OCI-LY3 (cell line): Measurements from ENCODE around the gene CXCL1.

ENCODE experiments used
- H2AFZ ChIP-seq: fragments of 200-600, 300-600 bp; shearing (Covaris generic); 2 replicates; pipeline ENCODE4 v1.6.0; 2014; ENCODE audit warnings: antibody characterized with exemption, low read depth, low read length
- H3K27ac ChIP-seq: fragments of 200-600, 300-600 bp; sonication (generic); 2 replicates; pipeline ENCODE4 v1.5.1; 2014; ENCODE audit warnings: mild to moderate bottlenecking, low read length, moderate library complexity, mixed read lengths
- H3K27me3 ChIP-seq: fragments of 200-600, 300-600 bp; sonication (generic); 2 replicates; pipeline ENCODE4 v1.6.1; 2014; ENCODE audit warnings: low read depth, low read length, mixed read lengths
- H3K36me3 ChIP-seq: fragments of 200-600, 300-600 bp; sonication (generic); replicated peaks from 2 replicates; pipeline ENCODE3; 2014; ENCODE audit warnings: low read depth, low read length, mixed read lengths
- H3K4me1 ChIP-seq: fragments of 300-600, 200-600 bp; sonication (generic); 2 replicates; pipeline ENCODE4 v1.6.1; 2014; ENCODE audit warnings: low read length, mixed read lengths
- H3K4me2 ChIP-seq: fragments of 200-600, 300-600 bp; sonication (generic); 2 replicates; pipeline ENCODE4 v1.6.1; 2014; ENCODE audit warnings: low read length, mixed read lengths
- H3K4me3 ChIP-seq: fragments of 300-600, 200-600 bp; sonication (generic); 2 replicates; pipeline ENCODE4 v1.5.1; 2014; ENCODE audit warnings: antibody characterized with exemption, mild to moderate bottlenecking, low read length, moderate library complexity
- H3K79me2 ChIP-seq: fragments of 300-600, 200-600 bp; shearing (Covaris generic); 2 replicates; pipeline ENCODE4 v1.6.1; 2014; ENCODE audit warnings: mild to moderate bottlenecking, low read length, mixed read lengths
- H3K9ac ChIP-seq: fragments of 300-600, 200-600 bp; shearing (Covaris generic); 2 replicates; pipeline ENCODE4 v1.6.0; 2014; ENCODE audit warnings: mild to moderate bottlenecking, low read length, moderate library complexity
- H3K9me3 ChIP-seq: fragments of 200-600, 300-600 bp; shearing (Covaris generic); 2 replicates; pipeline ENCODE4 v1.6.1; 2014; ENCODE audit warnings: low read length, mixed read lengths; ENCODE audit not compliant: insufficient read depth
- H4K20me1 ChIP-seq: fragments of 200-600, 300-600 bp; sonication (generic); 2 replicates; pipeline ENCODE4 v1.6.1; 2016; ENCODE audit warnings: low read length, mixed read lengths; ENCODE audit not compliant: insufficient read depth
- CTCF ChIP-seq: fragments of 200-600, 300-600 bp; sonication (generic); IDR thresholded peaks from 2 replicates; pipeline ENCODE4 v1.5.1; 2014; ENCODE audit warnings: antibody characterized with exemption, low read length, low read depth
- EZH2phosphoT487 ChIP-seq: fragments of 200-600 bp; shearing (Covaris generic); IDR thresholded peaks from 2 replicates; pipeline ENCODE4 v1.6.1; 2018; ENCODE audit warnings: antibody characterized with exemption, mixed run types, low read depth

CXCL1 gene

GRCh38 chr4:73902038-73902637 is 32.9 kb downstream of the CXCL1 start:
- no peak overlapping the region for H3K9ac ChIP-seq
- no peak for TF ChIP-seq CTCF
- TF ChIP-seq EZH2phosphoT487: no peak
- no peaks in the 10 kb centered on the region for H3K27me3 ChIP-seq
- no peak overlapping the region for H3K27ac ChIP-seq
- no peaks in the 10 kb centered on the region for H3K4me1 ChIP-seq
- H3K4me3 ChIP-seq: no peak overlapping the region
- H4K20me1 ChIP-seq: no peaks in the 10 kb centered on the region
- no peak overlapping the region for H3K4me2 ChIP-seq
- H3K79me2 ChIP-seq: no peaks in the 10 kb centered on the region
- no peaks in the 10 kb centered on the region for H3K36me3 ChIP-seq
- no peaks in the 10 kb centered on the region for H3K9me3 ChIP-seq
- H2AFZ ChIP-seq: no peak overlapping the region

DNA sequence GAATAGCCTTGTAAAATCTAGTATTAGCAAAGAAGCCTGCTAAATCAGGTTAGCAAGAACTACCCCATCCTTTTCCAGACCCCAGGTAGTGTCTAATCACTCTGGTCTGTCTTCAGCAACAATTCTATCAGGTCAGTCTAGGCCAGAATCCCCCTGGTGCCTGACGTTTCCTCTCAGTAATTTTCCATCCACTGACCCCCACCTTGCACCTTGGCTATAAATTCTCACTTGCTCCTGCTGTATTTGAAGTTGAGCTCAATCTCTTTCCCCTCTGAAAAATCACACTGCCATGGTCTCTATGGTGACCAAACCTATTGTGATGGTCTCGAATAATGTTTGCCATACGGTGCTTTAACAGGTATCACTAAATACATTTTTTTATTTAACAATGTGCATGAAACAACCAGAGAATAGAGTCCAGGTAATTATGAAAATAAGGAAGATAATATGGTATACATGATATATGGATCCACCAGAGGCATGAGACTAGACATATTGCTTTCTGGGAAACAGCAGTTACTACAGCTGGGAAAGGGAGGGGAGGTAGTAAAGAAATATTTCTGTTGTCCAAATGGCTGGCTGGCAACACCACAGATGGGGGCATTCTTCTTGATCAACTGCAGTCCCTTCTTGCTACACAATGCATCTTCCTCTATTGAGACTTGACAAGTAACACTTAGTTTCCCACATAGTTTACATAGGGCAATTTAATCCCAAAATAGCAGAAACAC is 33.8 kb downstream of the CXCL1 start:
- Histone ChIP-seq H4K20me1 (no peaks in the 10 kb centered on the region), H3K4me3 (no peak overlapping the region), H3K4me1 (no peaks in the 10 kb centered on the region), H3K36me3 (no peaks in the 10 kb centered on the region), H3K9ac (no peak overlapping the region), H3K4me2 (no peak overlapping the region), H3K79me2 (no peaks in the 10 kb centered on the region), H3K27me3 (no peaks in the 10 kb centered on the region), H2AFZ (no peak overlapping the region), H3K27ac (no peak overlapping the region), H3K9me3 (no peaks in the 10 kb centered on the region)
- TF ChIP-seq EZH2phosphoT487 (no peak), CTCF (no peak)

GRCh38 chr4:73904491-73904890 is 35.3 kb downstream of the CXCL1 start:
- Histone ChIP-seq H3K9ac (no peak overlapping the region), H3K4me1 (no peaks in the 10 kb centered on the region), H3K9me3 (no peaks in the 10 kb centered on the region), H2AFZ (no peak overlapping the region), H4K20me1 (no peaks in the 10 kb centered on the region), H3K4me3 (no peak overlapping the region), H3K27ac (no peak overlapping the region), H3K27me3 (no peaks in the 10 kb centered on the region), H3K36me3 (no peaks in the 10 kb centered on the region), H3K4me2 (no peak overlapping the region), H3K79me2 (no peaks in the 10 kb centered on the region)
- no peak for TF ChIP-seq CTCF

DNA sequence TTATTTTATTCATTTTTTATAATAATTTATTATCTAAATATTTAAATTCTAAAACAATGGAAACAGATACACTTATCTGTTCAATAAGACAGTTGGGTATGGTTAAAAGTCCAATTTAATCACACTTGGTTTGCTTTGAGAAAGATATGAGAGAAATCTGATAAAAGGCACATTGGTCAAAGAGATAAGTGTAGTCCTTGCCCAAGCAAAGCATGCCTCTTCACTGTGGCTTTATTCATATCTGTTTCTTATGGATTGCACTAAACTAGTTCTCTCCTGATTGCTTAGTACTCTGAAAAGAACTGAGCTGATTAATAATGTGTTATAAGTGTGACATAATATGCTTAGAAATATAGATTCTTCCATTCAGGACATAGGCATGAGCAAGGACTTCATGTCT is 39.8 kb downstream of the CXCL1 start:
- Histone ChIP-seq H3K27ac (no peak overlapping the region), H3K4me3 (no peak overlapping the region), H2AFZ (no peak overlapping the region), H4K20me1 (no peaks in the 10 kb centered on the region), H3K4me2 (no peak overlapping the region), H3K9me3 (no peaks in the 10 kb centered on the region), H3K9ac (no peak overlapping the region), H3K4me1 (no peaks in the 10 kb centered on the region), H3K27me3 (no peaks in the 10 kb centered on the region), H3K79me2 (no peaks in the 10 kb centered on the region), H3K36me3 (no peaks in the 10 kb centered on the region)
- TF ChIP-seq CTCF (no peak), EZH2phosphoT487 (no peak)
